Mammary epithelial cell (primary cell): ENCODE measurements around the gene RAPGEF4.

Source experiments
- CTCF ChIP-seq, 2 donors: IDR thresholded peaks in 1 of 2; conservative IDR thresholded peaks in 1 of 2; 2 replicates each; pipeline ENCODE4 v1.5.1; 2011 to 2012; ENCODE audit warnings: inconsistent platforms in 2 of 2, low read length in 2 of 2, mild to moderate bottlenecking in 2 of 2, control low read depth in 1 of 2, low read depth in 1 of 2; ENCODE audit not compliant: insufficient read depth in 1 of 2; ENCODE audit errors: extremely low read depth in 1 of 2
- EZH2 ChIP-seq: IDR thresholded peaks from 2 replicates; pipeline ENCODE4 v1.6.1; 2012; ENCODE audit warnings: low read length, inconsistent platforms, borderline replicate concordance

- TF ChIP-seq CTCF (conservative IDR thresholded peaks at IDR 0.05 in 1 of 2, IDR thresholded peaks at IDR 0.05 in 1 of 2; ENCODE audit: extremely low read depth in 1 of 2, insufficient read depth in 1 of 2, low read depth in 1 of 2, low read length in 2 of 2) (no peak), EZH2 (no peak)
Measured at GRCh38 chr2:172701250-172701649, 34.4 kb upstream of the RAPGEF4 start.
